ENCODE results near the gene TBC1D3K. TPM values are rescaled to one million over a fixed set of nuclear protein-coding genes. Genes with fewer than 3 reads are reported as not detected.
"Not testable (repeated sequence)": the region's sequence is repeated elsewhere in the genome, so short reads cannot be mapped to it uniquely, and the experiment has no call there.

TBC1D3K gene
- total RNA-seq (2014; rRNA removed; shearing (Covaris generic)) = not detected in 2 replicates

DNA sequence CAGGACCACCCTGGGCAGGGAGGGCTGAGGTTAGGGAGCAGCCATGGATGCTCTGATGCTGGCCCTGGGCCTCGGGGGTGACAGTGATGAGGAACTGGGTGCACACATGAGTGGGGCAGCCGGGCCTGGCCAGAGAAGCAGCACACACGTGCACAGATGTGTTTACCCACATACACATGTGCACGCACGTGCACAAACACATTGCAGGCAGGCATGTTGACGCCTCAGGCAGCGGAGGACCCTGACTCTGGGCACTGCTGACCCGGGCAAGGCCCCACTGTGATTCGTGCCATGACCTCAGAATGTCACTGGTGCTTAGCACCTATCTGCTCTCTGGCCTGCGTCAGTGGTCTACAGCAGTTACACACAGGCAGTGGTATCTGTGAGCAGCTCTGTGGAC is at the start of gene TBC1D3K:
Gene TBC1D3K (plus strand): TSS at position 301 of the 400 bp plus-strand sequence. CDS start 1,585 bp downstream, outside the sequence.
- H3K9me3 ChIP-seq (replicated peaks); H3K4me1 ChIP-seq; H3K27me3 ChIP-seq; H3K4me3 ChIP-seq; H3K27ac ChIP-seq; DNase-seq; H3K36me3 ChIP-seq: not testable (repeated sequence)

- H3K4me1 ChIP-seq = no peaks in the 10 kb centered on the region
- no peaks in the 10 kb centered on the region for H3K27me3 ChIP-seq
- no peak overlapping the region for H3K4me3 ChIP-seq
- no peak for DNase-seq
- no peak overlapping the region for H3K27ac ChIP-seq
- H3K9me3 ChIP-seq (replicated peaks) = no peaks in the 10 kb centered on the region
- no peaks in the 10 kb centered on the region for H3K36me3 ChIP-seq
Measured at GRCh38 chr17:37884516-37884915, 39.7 kb upstream of the TBC1D3K start.

- Histone ChIP-seq H3K4me1 (no peaks in the 10 kb centered on the region), H3K4me3 (no peak overlapping the region), H3K36me3 (no peaks in the 10 kb centered on the region), H3K9me3 (replicated peaks) (no peaks in the 10 kb centered on the region), H3K27me3 (no peaks in the 10 kb centered on the region), H3K27ac (no peak overlapping the region)
- DNase-seq = no peak
Measured at GRCh38 chr17:37885136-37885535, 39.1 kb upstream of the TBC1D3K start.

DNA sequence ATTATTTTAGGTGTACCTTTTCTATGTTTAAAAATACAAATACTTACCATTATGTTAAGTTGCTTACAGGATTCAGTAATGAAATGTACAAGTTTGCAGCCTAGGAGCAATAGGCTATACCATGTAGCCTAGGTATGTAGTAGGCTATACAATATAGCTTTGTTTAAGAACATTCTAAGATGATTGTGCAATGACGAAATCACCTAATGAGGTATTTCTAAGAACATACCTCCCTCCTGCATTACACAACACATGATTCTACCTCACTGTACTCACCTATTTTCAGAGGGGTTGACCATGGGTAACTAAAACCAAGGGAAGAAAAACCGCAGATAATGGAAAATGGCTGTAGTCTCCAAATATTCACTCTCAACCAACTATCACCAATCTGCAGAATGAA is 35.3 kb upstream of the TBC1D3K start:
- H3K9me3 ChIP-seq (replicated peaks) = no peaks in the 10 kb centered on the region
- no peaks in the 10 kb centered on the region for H3K27me3 ChIP-seq
- H3K4me3 ChIP-seq = no peak overlapping the region
- DNase-seq = no peak
- H3K27ac ChIP-seq = no peak overlapping the region
- no peaks in the 10 kb centered on the region for H3K36me3 ChIP-seq
- no peaks in the 10 kb centered on the region for H3K4me1 ChIP-seq

DNA sequence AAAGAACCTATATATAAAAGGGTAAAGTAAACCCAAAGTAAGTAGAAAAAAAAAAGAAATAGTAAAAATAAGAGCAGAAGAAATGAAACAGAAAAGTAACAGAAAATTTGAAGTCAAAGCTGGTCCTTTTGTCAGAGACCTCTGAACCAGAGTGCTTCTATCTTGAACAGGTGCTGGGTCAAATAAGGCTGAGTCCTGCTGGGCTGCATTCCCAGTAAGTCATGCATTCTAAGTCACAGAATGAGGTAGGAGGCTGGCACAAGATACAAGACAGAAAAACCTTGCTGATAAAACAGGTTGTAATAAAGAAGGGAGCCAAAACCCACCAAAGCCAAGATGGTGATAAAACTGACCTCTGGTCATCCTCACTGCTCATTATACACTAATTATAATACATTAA is 27.3 kb upstream of the TBC1D3K start:
- not testable (repeated sequence) for H3K27ac ChIP-seq; H3K27me3 ChIP-seq; DNase-seq; H3K36me3 ChIP-seq; H3K4me3 ChIP-seq; H3K9me3 ChIP-seq (replicated peaks); H3K4me1 ChIP-seq

Other genes starting within 250 kb of the TBC1D3K start
- gene HNF1B, start 179.4 kb upstream of the TBC1D3K start, total RNA-seq (2014; rRNA removed; shearing (Covaris generic)) = not detected in 2 replicates
- 3.0 and 5.6 TPM in 2 replicates for gene TBC1D3L, start 64.6 kb downstream of the TBC1D3K start, total RNA-seq (2014; rRNA removed; shearing (Covaris generic))
- gene TBC1D3D, start 79.6 kb downstream of the TBC1D3K start, total RNA-seq (2014; rRNA removed; shearing (Covaris generic)) = not detected in 2 replicates
- gene TBC1D3C, start 144.2 kb downstream of the TBC1D3K start, total RNA-seq (2014; rRNA removed; shearing (Covaris generic)) = 0.66 and 1.0 TPM in 2 replicates
- not detected in 2 replicates for gene TBC1D3E, start 203.5 kb downstream of the TBC1D3K start, total RNA-seq (2014; rRNA removed; shearing (Covaris generic))